HCT116 (cell line): ENCODE data around the gene WDR37. TPM values are rescaled to one million over a fixed set of nuclear protein-coding genes. Genes with fewer than 3 reads are reported as not detected.

Experiments
- ATAC-seq: fragments of 200-7000 bp; cut with Tn5 transposase; 2 replicates; pipeline ENCODE4 v1.9.1; 2020; ENCODE audit warnings: mild to moderate bottlenecking, moderate library complexity
- BruUV-seq: library from RNA; stranded (reverse); fragments of 400-500 nt; replicated peaks from 2 replicates; lab custom pipeline; 2021; lab: Mats Ljungman, UMichigan
- CTCF ChIA-PET: fragments of 300-600 bp; sonication (Branson Sonifier 250); formaldehyde crosslinking; loops from one replicate; lab custom pipeline; 2021; ENCODE audit warnings: antibody characterized with exemption; lab: Charles Lee
- POLR2A ChIA-PET: fragments of 300-600, 350-600 bp; sonication (Branson Sonifier 250); formaldehyde crosslinking; loops from one replicate; lab custom pipeline; 2021; ENCODE audit warnings: antibody characterized with exemption; lab: Charles Lee
- RAD21 ChIA-PET, 2 experiments: fragments of 300-600 bp; sonication (Branson Sonifier 250); formaldehyde crosslinking; loops; one replicate each; lab custom pipeline; 2023; ENCODE audit warnings: low total read pairs in 2 of 2; ENCODE audit not compliant: uncharacterized antibody in 2 of 2, unreplicated experiment in 2 of 2, low non-redundant PET in 1 of 2; lab: Charles Lee
- DNase-seq: peaks from one replicate; pipeline ENCODE4 v3.0.0-alpha.2; 2010; ENCODE audit warnings: low read depth, low spot score
- H2AFZ ChIP-seq: fragments of 200-600 bp; shearing (Covaris generic), sonication (generic); 2 replicates; pipeline ENCODE4 v1.6.1; 2017; ENCODE audit warnings: low read depth, mixed run types, mixed read lengths, antibody characterized with exemption, low read length; ENCODE audit not compliant: poor library complexity, severe bottlenecking
- H3K27ac ChIP-seq: 2 replicates; pipeline ENCODE4 v1.5.1; 2012; ENCODE audit warnings: low read depth, low read length
- H3K27me3 ChIP-seq: fragments of 200-600 bp; sonication (generic); 2 replicates; pipeline ENCODE4 v1.6.1; 2016; ENCODE audit warnings: mixed run types, low read length, mixed read lengths; ENCODE audit not compliant: insufficient read depth
- H3K36me3 ChIP-seq, 2 experiments: fragments of 200-500 bp in 1 of 2; fragments of 200-600 bp in 1 of 2; sonication (Bioruptor generic) in 1 of 2; sonication (generic) in 1 of 2; 2 replicates each; pipeline versions ENCODE4 v1.5.1 to v1.6.1; 2014 to 2016; ENCODE audit warnings: low read length in 2 of 2, inconsistent platforms in 1 of 2, mixed read lengths in 1 of 2, mixed run types in 1 of 2; ENCODE audit not compliant: insufficient read depth in 2 of 2, control insufficient read depth in 1 of 2
- H3K4me1 ChIP-seq, 2 experiments: fragments of 200-600 bp in 1 of 2; sonication (generic) in 1 of 2; 2 replicates each; pipeline versions ENCODE4 v1.5.1 to v1.6.1; 2012 to 2017; ENCODE audit warnings: low read length in 2 of 2, inconsistent platforms in 1 of 2, mild to moderate bottlenecking in 1 of 2, mixed read lengths in 1 of 2, mixed run types in 1 of 2, moderate library complexity in 1 of 2; ENCODE audit not compliant: insufficient read depth in 2 of 2, control insufficient read depth in 1 of 2
- H3K4me2 ChIP-seq: fragments of 200-600 bp; sonication (generic); 2 replicates; pipeline ENCODE4 v1.6.1; 2017; ENCODE audit warnings: mixed run types, low read length, mixed read lengths
- H3K4me3 ChIP-seq, 2 experiments: fragments of 200-600 bp in 1 of 2; sonication (generic) in 1 of 2; replicated peaks in 1 of 2; 2 replicates each; pipeline ENCODE4 v1.5.1; 2011 to 2016; ENCODE audit warnings: low read length in 2 of 2, control low read depth in 1 of 2, low read depth in 1 of 2, mild to moderate bottlenecking in 1 of 2, mixed read lengths in 1 of 2, mixed run types in 1 of 2
- H3K79me2 ChIP-seq: fragments of 200-600 bp; sonication (generic); 2 replicates; pipeline ENCODE4 v1.6.1; 2017; ENCODE audit warnings: mild to moderate bottlenecking, mixed run types, low read length, moderate library complexity, mixed read lengths; ENCODE audit not compliant: insufficient read depth
- H3K9ac ChIP-seq: fragments of 200-600 bp; sonication (generic); 2 replicates; pipeline ENCODE4 v1.6.1; 2016; ENCODE audit warnings: low read length, mixed read lengths
- H3K9me2 ChIP-seq: fragments of 200-600 bp; sonication (generic), shearing (Covaris generic); 2 replicates; pipeline ENCODE4 v1.6.1; 2017; ENCODE audit warnings: mixed run types, mild to moderate bottlenecking, moderate library complexity; ENCODE audit not compliant: insufficient read depth
- H3K9me3 ChIP-seq, 2 experiments: fragments of 200-500 bp in 1 of 2; fragments of 200-600 bp in 1 of 2; sonication (Bioruptor generic) in 1 of 2; sonication (generic) in 1 of 2; 2 replicates each; pipeline ENCODE4 v1.6.1; 2014 to 2017; ENCODE audit warnings: low read length in 2 of 2, mixed read lengths in 2 of 2, inconsistent platforms in 1 of 2, low read depth in 1 of 2, mild to moderate bottlenecking in 1 of 2, mixed run types in 1 of 2, moderate library complexity in 1 of 2; ENCODE audit not compliant: control insufficient read depth in 1 of 2, insufficient read depth in 1 of 2
- H4K20me1 ChIP-seq: fragments of 200-600 bp; sonication (generic), shearing (Covaris generic); 2 replicates; pipeline ENCODE4 v1.6.1; 2017; ENCODE audit warnings: mixed run types, mild to moderate bottlenecking, moderate library complexity; ENCODE audit not compliant: insufficient read depth
- CEBPB ChIP-seq: IDR thresholded peaks from 2 replicates; pipeline ENCODE4 v1.6.1; 2012; ENCODE audit warnings: low read depth
- POLR2A ChIP-seq: IDR thresholded peaks from 2 replicates; pipeline ENCODE4 v1.7.0; 2011; ENCODE audit warnings: borderline replicate concordance; ENCODE audit not compliant: insufficient read depth, insufficient read length; ENCODE audit errors: extremely low read depth
- SIN3A ChIP-seq: IDR thresholded peaks from 2 replicates; pipeline ENCODE4 v1.6.1; 2012; ENCODE audit warnings: low read depth
- SP1 ChIP-seq: IDR thresholded peaks from 2 replicates; pipeline ENCODE4 v1.6.1; 2012; ENCODE audit warnings: low read depth
- SRF ChIP-seq: IDR thresholded peaks from 2 replicates; pipeline ENCODE4 v1.6.1; 2012; ENCODE audit warnings: low read depth
- TCF7L2 ChIP-seq: IDR thresholded peaks from 2 replicates; pipeline ENCODE4 v1.7.0; 2011; ENCODE audit warnings: borderline replicate concordance, inconsistent platforms; ENCODE audit not compliant: insufficient read depth, insufficient read length; ENCODE audit errors: extremely low read depth
- YY1 ChIP-seq: IDR thresholded peaks from 2 replicates; pipeline ENCODE4 v1.6.1; 2011; ENCODE audit warnings: low read length, low read depth, moderate library complexity, mild to moderate bottlenecking; ENCODE audit not compliant: insufficient replicate concordance; ENCODE audit errors: extremely low read depth
- ZFX ChIP-seq: fragments of 450-650 bp; IDR thresholded peaks from 2 replicates; pipeline ENCODE4 v1.6.1; 2017
- intact Hi-C: fragments of 100-400 bp; cut with micrococcal nuclease; formaldehyde crosslinking; loops from 2 replicates; pipeline ENCODE4 v1.10.0; 2022
- total RNA-seq: library from RNA; stranded (reverse); gene quantifications from one replicate; pipeline ENCODE4 v1.2.1, GENCODE V29; 2021; ENCODE audit not compliant: unreplicated experiment
- TF ChIP-seq, protein P1 (sequence below): IDR thresholded peaks from 2 replicates; pipeline ENCODE4 v1.6.1; 2012
- TF ChIP-seq, protein P2 (sequence below): IDR thresholded peaks from 2 replicates; pipeline ENCODE4 v1.6.1; 2012
- TF ChIP-seq, protein P3 (sequence below), 3 experiments: fragments of 200-600 bp in 1 of 3; sonication (generic) in 1 of 3; IDR thresholded peaks in 2 of 3; conservative IDR thresholded peaks in 1 of 3; 2 replicates each; pipeline ENCODE4 v1.5.1; 2012 to 2017; ENCODE audit warnings: low read depth in 2 of 3, low read length in 2 of 3, antibody characterized with exemption in 1 of 3, borderline replicate concordance in 1 of 3, control low read depth in 1 of 3, mild to moderate bottlenecking in 1 of 3, mixed read lengths in 1 of 3, mixed run types in 1 of 3, moderate library complexity in 1 of 3; ENCODE audit not compliant: insufficient read depth in 1 of 3

WDR37 gene
- total RNA-seq, 1 experiment from 2014 or later, result 9.1 TPM

DNA sequence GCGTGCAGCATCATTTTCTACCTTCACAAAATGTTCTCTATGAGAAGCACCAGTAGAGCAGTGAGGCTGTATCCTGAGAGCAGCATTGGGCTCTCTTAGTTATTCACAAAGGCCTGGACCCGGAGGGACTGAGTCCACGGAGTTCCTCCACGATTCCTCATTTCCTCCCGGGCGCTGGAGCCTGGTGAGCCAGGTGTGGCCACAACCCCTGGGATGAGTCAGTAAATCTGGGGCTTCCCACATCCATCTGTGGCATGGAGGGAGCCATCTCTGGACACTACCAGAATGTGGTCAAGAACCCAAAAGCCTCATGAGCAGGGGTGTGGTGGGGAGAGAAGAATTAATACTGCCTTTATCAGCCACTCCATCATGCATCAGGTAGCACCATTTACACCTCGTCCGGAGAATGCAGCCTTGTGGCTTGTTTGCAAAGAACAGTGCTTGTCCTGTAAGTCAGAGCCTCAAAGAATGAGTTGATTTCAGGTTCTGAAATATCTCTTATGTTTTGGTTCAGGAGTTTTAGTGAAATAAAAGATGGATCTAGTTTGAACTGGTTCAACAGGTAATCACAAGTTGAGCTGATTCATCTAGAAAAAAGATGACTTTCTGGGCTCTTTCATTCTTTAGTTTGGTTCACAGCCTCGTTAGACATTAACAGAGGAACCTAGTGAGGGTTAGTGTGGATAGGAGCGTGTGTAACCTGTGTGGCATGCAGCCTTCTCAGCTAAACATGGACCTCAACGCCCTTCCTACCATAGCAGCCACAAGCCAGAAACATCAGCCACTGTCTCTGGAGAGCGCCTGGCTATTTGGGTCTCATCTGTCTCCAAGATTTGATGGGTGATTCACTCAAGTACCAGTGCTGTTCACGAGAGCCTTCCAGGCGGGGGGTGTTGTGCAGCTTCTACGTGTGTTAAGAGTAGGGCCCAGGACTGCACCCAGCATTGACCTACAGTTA lies 95.2 kb downstream of the WDR37 start:
- RAD21 ChIA-PET, result no interaction called here
- POLR2A ChIA-PET, result no interaction called here

More for the DNA sequence above, 95.2 kb downstream of the WDR37 start:
- no peak for DNase-seq
- Histone ChIP-seq H3K4me2 (no peak overlapping the region), H3K79me2 (no peaks in the 10 kb centered on the region), H3K9me2 (no peaks in the 10 kb centered on the region), H2AFZ (no peak overlapping the region), H3K4me3 (no peak overlapping the region), H3K27ac (no peak overlapping the region), H4K20me1 (no peaks in the 10 kb centered on the region), H3K4me1 (no peaks in the 10 kb centered on the region; a peak in 1 of 4 replicates), H3K9ac (no peak overlapping the region), H3K27me3 (no peaks in the 10 kb centered on the region), H3K36me3 (no peaks in the 10 kb centered on the region), H3K9me3 (peaks cover 0 to 3% of the 10 kb centered on the region in 2 experiments; a peak in 1 of 4 replicates)
- ATAC-seq, result no peak
- no TSS peak for BruUV-seq
- TF ChIP-seq, protein P1, sequence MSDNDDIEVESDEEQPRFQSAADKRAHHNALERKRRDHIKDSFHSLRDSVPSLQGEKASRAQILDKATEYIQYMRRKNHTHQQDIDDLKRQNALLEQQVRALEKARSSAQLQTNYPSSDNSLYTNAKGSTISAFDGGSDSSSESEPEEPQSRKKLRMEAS, result no peak
- TF ChIP-seq CEBPB (no peak), TCF7L2 (no peak), SRF (no peak), SP1 (no peak), ZFX (no peak), YY1 (no peak), SIN3A (no peak), POLR2A (no peak)
- TF ChIP-seq, protein P2, sequence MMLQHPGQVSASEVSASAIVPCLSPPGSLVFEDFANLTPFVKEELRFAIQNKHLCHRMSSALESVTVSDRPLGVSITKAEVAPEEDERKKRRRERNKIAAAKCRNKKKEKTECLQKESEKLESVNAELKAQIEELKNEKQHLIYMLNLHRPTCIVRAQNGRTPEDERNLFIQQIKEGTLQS, result no peak
- TF ChIP-seq, protein P3, sequence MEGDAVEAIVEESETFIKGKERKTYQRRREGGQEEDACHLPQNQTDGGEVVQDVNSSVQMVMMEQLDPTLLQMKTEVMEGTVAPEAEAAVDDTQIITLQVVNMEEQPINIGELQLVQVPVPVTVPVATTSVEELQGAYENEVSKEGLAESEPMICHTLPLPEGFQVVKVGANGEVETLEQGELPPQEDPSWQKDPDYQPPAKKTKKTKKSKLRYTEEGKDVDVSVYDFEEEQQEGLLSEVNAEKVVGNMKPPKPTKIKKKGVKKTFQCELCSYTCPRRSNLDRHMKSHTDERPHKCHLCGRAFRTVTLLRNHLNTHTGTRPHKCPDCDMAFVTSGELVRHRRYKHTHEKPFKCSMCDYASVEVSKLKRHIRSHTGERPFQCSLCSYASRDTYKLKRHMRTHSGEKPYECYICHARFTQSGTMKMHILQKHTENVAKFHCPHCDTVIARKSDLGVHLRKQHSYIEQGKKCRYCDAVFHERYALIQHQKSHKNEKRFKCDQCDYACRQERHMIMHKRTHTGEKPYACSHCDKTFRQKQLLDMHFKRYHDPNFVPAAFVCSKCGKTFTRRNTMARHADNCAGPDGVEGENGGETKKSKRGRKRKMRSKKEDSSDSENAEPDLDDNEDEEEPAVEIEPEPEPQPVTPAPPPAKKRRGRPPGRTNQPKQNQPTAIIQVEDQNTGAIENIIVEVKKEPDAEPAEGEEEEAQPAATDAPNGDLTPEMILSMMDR (IDR thresholded peaks at IDR 0.05 in 2 of 3, conservative IDR thresholded peaks at IDR 0.05 in 1 of 3; ENCODE audit: borderline replicate concordance in 1 of 3, insufficient read depth in 1 of 3, low read depth in 2 of 3, low read length in 2 of 3), result no peak
- intact Hi-C loops, result no loop called here
- CTCF ChIA-PET, result no interaction called here
